NCI-H2029 (cell line): Measurements from ENCODE around the gene MPG.

ENCODE experiments used
- DNase-seq: peaks from one replicate; lab custom pipeline; 2025; lab: John Stamatoyannopoulos, UW

The MPG gene

DNA sequence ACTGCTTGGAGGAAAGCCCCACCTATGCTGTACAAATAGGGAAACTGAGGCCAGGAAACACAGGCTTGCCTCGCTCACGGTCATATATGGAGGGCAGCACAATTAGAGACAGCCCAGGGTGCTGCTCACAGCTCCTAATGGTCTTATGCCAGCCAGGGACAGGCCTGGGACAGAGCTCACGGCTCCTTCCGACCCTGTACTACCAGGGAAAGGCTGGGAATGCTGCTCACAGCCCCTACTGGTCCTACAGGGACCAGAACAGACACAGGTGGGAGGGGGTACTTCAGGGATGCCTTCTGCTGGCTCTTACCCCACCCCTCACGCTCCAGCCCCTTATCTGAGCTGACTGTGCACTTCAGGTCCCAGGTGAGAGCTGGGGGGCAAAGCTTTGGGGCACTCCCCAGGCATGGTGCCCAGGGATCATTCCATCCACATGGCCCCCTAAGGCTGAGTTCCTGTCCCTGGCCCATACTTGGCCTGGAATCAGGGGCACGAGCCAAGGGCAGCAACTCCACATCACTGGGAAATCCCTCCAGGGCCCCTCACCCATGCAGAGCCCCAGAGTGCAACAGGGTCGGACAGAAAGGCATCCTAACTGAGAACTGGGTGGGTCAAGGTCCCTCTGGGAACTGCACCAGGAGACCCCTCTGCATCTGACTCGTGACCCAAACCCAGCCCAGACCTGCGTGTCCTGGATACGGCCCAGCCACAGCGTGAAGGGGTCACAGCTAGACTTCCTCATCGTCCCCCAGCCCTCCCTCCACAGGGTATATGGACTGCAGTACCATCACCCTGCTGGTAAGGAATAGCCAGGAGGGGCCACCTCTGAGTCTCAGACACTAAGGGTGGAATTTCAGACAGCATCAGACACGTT is 11.5 kb upstream of the MPG start:
- DNase-seq = no peak

DNA sequence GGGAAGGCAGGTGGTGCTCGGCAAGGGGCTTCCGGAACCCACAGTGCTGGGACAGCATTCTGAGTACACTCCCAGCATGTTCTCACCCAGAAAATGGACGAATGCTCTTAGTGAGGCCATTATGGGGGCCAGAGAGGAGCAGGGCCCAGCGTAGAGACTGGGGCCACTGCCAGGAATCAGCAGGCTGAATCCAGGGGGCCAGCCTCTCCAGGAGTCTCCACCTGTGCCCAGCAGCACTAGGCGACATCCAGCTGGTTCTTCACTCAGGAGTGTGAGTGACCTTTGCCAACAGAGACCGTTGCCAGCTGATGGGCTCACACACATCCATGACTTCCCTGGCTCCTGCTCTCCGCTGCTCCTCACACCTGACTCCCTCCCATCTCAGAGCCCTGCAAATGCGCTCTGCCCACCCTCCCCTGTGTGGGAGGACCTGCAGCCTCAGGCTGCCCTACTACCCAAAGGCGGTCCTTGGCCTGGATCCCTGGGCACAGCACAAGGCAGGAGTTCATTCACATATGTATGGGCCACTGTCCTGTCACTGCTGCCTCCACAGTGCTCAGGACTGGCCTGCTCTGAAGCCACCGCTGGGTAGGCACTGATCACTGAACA is 10.7 kb upstream of the MPG start:
- DNase-seq = peak; percentile 30

DNA sequence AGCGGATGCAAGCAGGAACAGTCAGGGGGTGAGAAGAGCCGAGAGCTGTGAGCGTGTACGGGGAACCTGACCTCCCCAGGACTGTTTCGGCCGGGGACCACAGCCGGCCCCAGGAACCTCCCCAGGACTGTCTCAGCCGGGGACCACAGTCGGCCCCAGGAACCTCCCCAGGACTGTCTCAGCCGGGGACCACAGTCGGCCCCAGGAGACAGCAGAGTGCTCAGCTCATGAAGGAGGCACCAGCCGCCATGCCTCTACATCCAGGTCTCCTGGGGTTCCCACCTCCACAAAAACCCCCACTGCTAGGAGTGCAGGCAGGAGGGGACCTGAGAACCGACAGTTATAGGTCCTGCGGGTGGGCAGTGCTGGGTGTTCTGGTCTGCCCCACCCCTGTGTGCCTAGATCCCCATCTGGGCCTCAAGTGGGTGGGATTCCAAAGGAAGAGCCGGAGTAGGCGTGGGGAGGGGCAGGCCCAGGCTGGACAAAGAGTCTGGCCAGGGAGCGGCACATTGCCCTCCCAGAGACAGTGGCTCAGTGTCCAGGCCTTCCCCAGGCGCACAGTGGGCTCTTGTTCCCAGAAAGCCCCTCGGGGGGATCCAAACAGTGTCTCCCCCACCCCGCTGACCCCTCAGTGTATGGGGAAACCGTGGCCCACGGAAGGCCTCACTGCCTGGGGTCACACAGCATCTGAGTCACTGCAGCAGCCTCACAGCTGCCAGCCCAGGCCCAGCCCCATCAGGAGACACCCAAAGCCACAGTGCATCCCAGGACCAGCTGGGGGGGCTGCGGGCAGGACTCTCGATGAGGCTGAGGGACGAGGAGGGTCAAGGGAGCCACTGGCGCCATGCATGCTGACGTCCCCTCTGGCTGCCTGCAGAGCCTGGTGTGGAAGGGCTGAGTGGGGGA is 9.9 kb upstream of the MPG start:
- no peak for DNase-seq

DNA sequence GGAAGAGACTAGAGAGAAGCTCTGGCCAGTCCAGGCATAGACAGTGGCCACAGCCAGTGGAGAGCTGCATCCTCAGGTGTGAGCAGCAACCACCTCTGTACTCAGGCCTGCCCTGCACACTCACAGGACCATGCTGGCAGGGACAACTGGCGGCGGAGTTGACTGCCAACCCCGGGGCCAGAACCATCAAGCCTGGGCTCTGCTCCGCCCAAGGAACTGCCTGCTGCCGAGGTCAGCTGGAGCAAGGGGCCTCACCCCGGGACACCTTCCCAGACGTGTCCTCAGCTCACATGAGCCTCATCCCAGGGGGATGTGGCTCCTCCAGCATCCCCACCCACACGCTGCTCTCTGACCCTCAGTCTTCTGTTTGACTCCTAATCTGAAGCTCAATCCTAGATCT is 8.8 kb upstream of the MPG start:
- DNase-seq = no peak

GRCh38 chr16:71210-71539 is 6.8 kb upstream of the MPG start:
- DNase-seq = no peak

GRCh38 chr16:71540-72401 is 6.3 kb upstream of the MPG start:
- peak; percentile 51 for DNase-seq

- DNase-seq = no peak
These were observed 5.2 kb upstream of the MPG start, which contains the start of gene RHBDF1 for GRCh38 chr16:72561-73548. Gene RHBDF1 (minus strand): TSS chr16:72631. CDS start chr16:65015, 7,616 bp downstream.

- no peak for DNase-seq
These were observed 3.8 kb upstream of the MPG start for GRCh38 chr16:74051-74746.

DNA sequence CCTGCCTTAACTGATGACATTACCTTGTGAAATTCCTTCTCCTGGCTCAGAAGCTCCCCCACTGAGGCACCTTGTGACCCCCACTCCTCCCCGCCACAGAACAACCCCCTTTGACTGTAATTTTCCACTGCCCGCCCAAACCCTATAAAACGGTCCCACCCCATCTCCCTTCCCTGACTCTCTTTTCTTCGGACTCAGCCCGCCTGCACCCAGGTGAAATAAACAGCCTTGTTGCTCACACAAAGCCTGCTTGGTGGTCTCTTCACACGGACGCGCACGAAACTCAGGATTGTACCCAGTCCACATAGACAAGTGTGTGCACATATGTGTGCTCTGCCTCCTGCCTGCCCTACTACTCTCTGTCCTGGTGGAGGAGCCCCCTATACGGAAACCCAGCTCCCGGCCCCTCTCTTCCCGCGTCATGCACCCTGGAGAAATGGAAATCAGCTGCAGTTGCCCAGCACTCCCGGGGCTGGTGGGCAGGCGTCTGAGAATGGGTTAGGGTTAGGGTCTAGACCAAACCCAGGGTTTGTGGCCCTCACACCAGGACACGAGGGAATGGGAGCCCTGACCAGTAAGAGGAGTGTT is 3.2 kb upstream of the MPG start:
- no peak for DNase-seq

DNA sequence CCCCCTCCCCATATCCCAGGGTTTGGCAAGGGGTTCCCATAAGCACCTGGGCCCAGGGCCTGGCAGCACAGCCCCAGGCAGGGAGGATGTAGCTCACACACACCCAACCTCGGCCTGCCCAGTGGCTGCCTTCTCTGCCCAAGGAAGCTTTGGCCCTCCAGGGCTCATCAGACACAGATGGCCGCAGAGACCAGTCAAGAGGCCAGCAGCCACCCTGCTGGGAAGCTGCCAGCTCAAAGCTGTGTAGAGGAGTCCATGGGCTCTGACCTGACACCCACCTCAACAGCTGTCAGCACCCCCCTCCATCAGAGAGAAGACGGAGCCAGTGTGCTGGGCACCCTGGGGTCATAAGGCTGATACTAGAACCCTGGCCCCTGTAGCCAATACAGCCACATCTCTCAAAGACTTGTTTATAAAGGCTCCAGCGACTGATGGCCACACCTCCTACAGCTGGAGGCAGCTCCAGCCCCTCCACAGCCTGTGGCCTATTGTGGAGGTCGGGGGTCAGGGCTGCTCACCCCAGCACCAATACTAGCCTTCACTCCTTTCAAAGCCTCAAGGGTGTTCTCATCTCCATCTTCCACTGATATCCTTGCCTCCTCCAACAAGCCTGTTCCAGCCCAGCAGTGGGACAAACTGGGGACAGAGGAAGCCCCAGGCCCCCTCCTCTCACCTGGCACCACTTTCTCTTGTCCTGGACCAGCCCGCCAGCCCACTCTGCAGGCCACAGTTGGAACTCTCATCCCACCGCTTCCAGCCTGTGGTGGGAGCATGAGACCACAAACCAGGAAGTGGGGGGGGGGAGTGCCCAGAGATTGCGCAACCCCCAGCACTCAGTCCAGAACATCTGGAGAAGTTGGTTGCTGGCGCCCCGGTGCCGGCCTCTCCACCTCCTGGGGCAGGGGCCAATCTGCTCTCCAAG is 2.2 kb upstream of the MPG start:
- DNase-seq = peak; percentile 20

DNA sequence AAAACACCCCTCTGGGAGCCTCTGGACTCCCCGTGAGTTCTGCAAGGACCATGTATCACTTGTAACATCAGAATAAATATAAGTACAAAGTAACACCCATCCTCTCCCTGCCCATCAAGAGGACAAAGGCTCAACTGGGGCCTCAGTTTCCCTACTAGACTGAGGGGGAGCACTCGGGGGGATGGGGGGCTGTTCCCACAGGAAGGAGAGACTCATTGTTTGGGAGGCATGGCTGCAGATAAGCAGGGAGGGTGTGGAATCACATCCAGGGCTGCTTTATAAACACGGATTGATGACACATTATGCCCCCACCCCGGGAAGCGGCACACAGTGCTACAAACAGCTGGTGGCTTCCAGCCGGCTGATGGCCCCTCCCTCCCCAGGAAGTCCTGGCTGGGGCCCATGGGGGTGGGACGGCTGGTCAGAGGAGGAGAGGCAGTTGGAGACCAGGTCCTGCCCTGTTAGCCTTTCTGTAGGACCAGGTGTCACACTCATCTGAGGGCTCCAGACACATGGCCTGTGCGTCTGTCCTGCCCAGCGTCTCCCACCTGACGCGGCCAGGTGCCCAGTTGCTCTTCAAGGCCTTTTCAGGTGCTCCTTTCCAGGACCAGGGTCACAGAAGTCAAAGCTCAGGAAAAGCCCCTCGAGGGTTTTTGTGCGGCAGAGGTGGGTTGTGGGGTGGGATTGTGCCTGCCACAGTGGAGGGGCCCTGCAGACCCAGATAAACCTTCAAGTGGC is 1.3 kb upstream of the MPG start:
- peak; percentile 16 for DNase-seq

DNA sequence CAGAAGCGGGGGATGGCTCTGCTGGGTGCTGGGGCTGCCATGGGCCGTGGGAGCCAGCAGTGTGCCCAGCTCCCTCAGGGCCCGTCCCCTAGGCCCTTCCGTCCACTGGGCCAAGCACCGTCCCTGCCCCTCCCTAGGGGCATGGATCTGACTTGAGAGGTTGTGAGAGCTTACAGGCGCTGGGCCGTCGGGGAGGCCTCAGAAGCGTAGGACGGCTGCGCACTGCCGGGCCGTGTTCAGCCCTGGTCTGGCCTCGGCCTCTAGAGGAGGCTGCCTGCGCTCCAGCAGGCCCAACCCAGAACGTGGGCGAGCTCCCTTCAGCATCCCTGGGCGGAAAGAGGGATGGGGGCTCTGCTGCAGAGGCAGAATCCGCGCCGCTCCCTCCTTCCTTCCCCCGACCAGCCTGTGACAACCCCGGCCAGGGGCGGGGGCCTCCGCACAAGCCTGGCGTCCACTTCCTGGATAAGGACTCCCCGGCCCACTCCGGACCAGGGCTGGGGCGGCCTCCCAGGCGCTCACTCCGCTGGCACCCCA is 685 bp upstream of the MPG start:
- DNase-seq = peak; percentile 19

- no peak for DNase-seq
These were observed 572 bp downstream of the MPG start for GRCh38 chr16:78444-79150.

DNA sequence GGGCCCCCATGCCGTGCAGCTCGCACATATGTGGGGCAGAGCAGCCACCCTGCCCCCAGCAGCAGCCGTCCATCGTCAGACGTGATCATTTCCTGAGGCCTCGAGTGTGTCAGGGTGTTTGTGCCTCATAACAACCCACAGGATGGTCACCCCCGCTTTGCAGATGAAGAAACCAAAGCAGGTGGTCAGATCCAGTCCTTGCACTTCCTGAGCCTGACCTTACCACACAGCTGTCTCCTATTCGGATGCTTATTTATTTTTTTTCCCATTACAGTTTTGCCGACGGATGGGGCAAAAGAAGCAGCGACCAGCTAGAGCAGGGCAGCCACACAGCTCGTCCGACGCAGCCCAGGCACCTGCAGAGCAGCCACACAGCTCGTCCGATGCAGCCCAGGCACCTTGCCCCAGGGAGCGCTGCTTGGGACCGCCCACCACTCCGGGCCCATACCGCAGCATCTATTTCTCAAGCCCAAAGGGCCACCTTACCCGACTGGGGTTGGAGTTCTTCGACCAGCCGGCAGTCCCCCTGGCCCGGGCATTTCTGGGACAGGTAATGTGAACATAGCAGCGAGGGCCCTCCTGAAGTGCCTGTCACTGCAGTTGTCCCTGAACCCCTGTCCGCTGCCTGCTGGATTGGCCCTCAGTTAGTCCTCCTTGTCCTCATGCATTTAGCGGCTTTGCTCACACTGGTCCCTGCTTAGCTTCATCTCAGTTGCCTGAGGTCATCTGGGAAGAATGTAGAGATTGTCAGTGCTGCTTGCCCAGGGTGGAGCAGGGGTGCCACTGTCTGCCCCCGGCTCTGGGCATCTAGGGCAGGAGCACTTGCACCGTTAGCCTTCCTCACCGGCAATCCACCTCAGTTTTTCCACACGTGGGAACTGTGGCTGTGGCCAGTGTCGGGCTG is 1.4 kb downstream of the MPG start:
- no peak for DNase-seq

GRCh38 chr16:83060-83603 is 5.1 kb downstream of the MPG start:
- no peak for DNase-seq
